Epidermal melanocyte (primary cell): ENCODE data around the gene AVPR2.
A peak's percentile ranks its signal among the peaks of the same experiment; 100 is the strongest.

Experiments
- DNase-seq: peaks from one replicate; pipeline ENCODE4 v3.0.0; 2011; ENCODE audit warnings: low spot score; ENCODE audit not compliant: insufficient read length

The AVPR2 gene

GRCh38 chrX:153870791-153871360, 33.6 kb upstream of the AVPR2 start:
- DNase-seq = no peak

- DNase-seq = no peak
These were observed 33.0 kb upstream of the AVPR2 start for GRCh38 chrX:153871451-153871850.

GRCh38 chrX:153871946-153872878, 32.3 kb upstream of the AVPR2 start:
- no peak for DNase-seq

- no peak for DNase-seq
These were observed 31.0 kb upstream of the AVPR2 start for GRCh38 chrX:153873282-153874084.

GRCh38 chrX:153874085-153874365, 30.4 kb upstream of the AVPR2 start:
- DNase-seq = no peak

DNA sequence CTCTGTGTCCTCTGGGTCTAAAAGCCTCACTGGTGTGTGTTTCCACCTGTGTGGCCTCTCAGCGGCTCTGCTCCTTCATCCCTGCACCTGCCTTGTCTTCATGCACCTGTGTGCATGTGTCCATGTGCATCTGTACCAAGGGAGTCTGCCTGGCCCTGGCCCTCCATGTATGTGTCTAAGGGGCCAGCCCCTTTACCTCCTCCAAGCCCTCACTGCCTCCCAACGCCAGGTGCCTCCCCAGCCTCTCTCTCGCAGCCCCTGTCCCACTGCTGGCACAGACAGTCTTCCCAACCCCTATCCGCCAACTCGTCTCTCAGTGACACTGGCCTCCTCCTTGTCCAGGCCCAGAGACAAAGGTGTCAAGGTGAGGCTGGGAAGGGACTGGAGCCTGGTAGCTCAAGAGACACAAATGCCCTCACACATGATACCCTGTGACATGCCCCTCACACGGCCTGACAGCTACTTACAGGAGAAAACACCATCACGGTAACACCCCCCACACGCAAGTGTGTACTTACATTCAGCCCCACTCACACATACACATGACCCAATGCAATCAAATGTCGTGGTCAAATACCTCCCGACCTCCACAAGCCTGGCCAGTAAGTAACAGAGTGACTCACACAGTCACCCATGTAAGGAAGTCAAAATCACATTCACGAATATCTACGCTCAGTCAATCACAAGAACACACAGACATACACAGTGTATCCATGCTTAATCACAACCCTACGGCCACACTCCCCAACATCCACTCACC, 29.9 kb upstream of the AVPR2 start:
- no peak for DNase-seq

GRCh38 chrX:153875391-153876111, 28.9 kb upstream of the AVPR2 start:
- DNase-seq = peak; percentile 52

- no peak for DNase-seq
These were observed 28.4 kb upstream of the AVPR2 start for GRCh38 chrX:153876112-153876491.

GRCh38 chrX:153877571-153878261, 26.8 kb upstream of the AVPR2 start:
- no peak for DNase-seq

- no peak for DNase-seq
These were observed 26.1 kb upstream of the AVPR2 start for GRCh38 chrX:153878345-153878744.

GRCh38 chrX:153878969-153879653, 25.4 kb upstream of the AVPR2 start:
- DNase-seq = no peak

DNA sequence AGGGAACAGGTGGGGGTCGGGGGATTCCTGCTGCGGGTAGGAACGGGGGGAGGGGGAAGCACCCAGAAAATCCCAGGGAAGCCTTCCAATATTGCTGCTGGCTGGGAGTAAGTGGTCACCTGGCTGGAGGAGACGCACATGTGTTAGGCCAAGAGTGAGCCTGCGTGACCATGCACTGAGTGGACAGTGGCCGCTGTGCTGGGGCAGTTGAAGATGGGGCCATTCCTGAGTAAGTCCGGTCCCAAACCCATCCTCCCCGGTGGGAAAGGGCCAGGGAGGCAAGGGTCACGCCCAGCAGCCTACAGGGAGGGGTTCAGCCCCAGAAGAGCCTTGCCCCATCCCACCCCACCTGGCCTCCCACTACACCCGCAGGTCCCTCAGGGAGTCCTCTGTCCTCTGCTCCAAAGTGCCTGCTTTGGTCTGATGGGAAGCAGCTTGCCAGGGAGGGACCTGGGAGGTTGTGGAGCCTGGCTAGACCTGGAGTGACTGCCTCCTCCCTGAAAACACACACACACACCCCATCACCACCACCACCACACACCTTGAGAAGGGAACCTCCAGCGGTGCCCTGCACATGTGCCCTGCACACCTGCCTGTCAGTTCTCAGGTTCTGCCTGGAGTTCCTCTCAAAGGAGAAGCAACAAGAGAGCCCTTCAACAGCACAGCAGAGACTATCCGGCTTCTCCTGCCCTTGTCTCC, 24.6 kb upstream of the AVPR2 start:
- no peak for DNase-seq

GRCh38 chrX:153880440-153880815, 24.0 kb upstream of the AVPR2 start:
- DNase-seq = no peak

DNA sequence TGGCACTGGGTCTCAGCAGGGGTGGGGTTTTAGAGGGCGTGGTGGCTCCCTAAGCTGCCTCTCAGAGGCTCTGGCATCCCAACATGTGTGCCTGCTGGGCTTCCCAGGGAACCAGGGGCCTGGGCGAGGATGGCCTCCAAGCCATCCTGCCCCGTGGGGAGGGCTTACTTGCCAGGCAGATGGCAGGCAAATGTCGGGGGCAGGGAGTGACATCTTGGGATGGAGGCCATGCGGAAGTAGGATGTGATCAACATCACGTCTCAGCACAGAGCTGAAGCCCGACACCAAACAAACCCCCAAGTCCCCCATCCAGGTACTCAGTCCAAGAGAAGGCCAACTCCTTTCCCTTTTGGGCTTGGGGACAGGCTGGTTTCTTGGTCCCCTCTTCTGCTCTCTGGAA, 23.2 kb upstream of the AVPR2 start:
- DNase-seq = no peak

- DNase-seq = no peak
These were observed 22.4 kb upstream of the AVPR2 start for GRCh38 chrX:153882086-153882498.

GRCh38 chrX:153882557-153882956, 21.9 kb upstream of the AVPR2 start:
- DNase-seq = no peak

DNA sequence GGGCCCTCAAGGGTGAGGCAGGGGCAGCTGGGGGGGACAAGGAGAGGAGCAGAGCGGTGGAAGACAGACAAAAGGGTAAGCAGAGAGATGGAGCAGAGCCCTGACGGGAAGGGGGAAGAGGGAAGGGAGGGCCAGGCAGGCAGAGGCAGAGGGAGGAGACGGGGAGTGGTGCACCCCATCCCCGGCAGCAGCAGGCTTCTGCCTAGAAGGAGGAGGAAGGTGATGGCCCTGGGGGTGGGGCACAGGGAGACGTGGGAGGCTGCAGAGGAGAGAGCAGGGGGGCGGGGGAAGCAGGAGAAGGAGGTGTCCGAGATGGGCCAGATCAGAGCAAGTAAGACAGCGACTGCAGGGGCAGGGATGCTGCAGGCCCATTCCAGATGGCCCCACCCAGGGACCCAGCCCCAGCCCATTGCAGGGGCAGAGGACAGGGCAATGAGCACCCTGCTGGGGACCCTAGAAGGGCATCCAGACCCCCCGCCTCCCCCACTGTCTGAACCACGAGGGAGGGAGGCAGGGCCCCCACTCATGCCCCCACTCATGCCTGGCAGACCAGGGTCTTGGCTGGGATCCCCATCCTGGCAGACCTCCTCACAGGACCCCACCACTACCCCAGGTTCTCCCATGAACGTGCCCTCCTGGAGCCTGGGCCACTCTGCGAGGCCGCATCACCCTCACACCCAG, 21.2 kb upstream of the AVPR2 start:
- DNase-seq = no peak

GRCh38 chrX:153884136-153884535, 20.3 kb upstream of the AVPR2 start:
- DNase-seq = no peak

DNA sequence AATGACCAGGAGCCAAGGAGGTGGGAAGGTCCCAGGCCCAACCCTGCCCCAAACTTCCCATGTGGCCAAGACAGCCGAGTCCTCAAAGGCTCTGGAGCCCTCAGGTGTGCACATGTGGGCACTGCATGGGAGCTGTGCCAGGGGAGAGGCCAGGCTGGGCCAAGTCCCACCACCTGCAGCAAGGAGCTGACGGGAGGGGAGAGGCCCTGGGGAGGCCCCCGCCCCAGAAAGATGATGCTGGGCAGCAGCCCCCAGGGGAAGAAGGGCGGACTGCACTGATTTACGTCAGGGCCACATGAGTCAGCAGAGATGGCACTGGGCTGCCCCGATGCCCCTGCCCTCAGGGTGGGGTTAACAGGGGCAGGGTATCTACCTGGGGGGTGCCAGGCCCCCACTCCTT, 19.9 kb upstream of the AVPR2 start:
- DNase-seq = no peak
